ENCODE data around the gene TTC39C.

The TTC39C gene

GRCh38 chr18:24080861-24081260, 66.3 kb downstream of the TTC39C start:
- no peak overlapping the region for H3K27ac ChIP-seq
- TF ChIP-seq, protein P1, sequence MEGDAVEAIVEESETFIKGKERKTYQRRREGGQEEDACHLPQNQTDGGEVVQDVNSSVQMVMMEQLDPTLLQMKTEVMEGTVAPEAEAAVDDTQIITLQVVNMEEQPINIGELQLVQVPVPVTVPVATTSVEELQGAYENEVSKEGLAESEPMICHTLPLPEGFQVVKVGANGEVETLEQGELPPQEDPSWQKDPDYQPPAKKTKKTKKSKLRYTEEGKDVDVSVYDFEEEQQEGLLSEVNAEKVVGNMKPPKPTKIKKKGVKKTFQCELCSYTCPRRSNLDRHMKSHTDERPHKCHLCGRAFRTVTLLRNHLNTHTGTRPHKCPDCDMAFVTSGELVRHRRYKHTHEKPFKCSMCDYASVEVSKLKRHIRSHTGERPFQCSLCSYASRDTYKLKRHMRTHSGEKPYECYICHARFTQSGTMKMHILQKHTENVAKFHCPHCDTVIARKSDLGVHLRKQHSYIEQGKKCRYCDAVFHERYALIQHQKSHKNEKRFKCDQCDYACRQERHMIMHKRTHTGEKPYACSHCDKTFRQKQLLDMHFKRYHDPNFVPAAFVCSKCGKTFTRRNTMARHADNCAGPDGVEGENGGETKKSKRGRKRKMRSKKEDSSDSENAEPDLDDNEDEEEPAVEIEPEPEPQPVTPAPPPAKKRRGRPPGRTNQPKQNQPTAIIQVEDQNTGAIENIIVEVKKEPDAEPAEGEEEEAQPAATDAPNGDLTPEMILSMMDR (conservative IDR thresholded peaks at IDR 0.05), result no peak
- TF ChIP-seq ZFX (IDR thresholded peaks at IDR 0.05), result no peak

DNA sequence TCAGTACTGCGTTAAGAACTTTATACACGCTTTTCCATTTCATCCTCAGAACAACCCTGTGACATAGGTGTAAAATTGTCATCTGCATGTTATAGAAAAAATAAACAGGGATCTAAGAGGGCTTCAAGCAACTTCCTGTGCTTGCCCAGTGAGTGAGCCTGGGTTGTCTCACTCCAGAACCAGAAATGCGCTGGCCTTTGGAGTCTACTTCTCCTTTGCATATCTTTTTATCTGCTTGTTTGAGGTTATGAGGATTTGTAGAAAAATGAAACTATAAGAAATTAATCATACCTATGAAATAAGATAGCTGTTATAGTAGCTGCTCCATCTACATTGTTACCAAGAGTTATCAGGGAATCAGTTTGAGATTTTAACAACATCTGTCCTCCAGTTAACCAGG, 69.0 kb downstream of the TTC39C start:
- H3K27ac ChIP-seq, result no peak overlapping the region
- no peak for TF ChIP-seq ZFX (IDR thresholded peaks at IDR 0.05)
- TF ChIP-seq, protein P1 (conservative IDR thresholded peaks at IDR 0.05), result no peak

DNA sequence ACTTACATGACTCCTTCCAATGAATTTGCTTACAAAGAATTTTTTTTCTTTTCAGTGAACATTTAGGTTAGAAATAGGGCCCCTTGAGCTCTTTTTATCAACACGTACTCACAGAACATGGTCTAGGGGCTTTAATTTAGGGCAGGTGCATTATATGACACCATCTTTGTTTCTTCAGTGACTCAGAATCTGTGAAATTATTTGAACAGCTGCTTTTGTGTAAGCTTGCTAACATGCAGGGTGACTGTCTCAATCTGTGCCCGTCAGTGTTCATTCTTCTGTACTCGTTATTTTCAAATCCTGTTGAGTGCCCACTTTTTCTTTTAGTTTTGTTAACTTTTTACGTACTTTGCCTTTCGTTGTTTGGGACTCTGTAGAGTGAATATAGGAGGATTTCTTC, 71.5 kb downstream of the TTC39C start:
- TF ChIP-seq ZFX (IDR thresholded peaks at IDR 0.05), result no peak
- TF ChIP-seq, protein P1 (conservative IDR thresholded peaks at IDR 0.05), result no peak
- no peak overlapping the region for H3K27ac ChIP-seq

DNA sequence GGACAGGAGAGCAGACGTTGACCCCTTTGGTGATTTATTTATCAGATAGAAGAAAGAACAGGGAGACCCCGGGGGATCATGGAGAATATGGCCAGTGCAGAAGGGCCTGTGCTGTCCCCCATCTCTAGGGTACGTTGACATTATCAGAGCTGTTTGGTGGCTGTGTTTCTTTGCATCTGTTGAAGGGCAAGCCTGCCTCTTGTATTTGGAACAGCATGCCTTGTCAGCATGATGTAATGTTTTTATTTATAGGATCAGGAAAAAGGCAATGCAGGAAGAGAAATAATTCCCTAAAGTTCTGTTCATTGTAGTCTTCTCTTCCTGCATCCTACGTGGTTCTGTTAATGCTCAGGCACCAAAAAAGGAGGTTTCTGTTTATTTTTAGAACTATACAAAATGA, 74.5 kb downstream of the TTC39C start:
- TF ChIP-seq, protein P1 (conservative IDR thresholded peaks at IDR 0.05), result no peak
- TF ChIP-seq ZFX (IDR thresholded peaks at IDR 0.05), result no peak
- no peak overlapping the region for H3K27ac ChIP-seq

- TF ChIP-seq, protein P1 (conservative IDR thresholded peaks at IDR 0.05), result no peak
- TF ChIP-seq ZFX (IDR thresholded peaks at IDR 0.05), result no peak
Observed at GRCh38 chr18:24089515-24090337, 75.2 kb downstream of the TTC39C start.

DNA sequence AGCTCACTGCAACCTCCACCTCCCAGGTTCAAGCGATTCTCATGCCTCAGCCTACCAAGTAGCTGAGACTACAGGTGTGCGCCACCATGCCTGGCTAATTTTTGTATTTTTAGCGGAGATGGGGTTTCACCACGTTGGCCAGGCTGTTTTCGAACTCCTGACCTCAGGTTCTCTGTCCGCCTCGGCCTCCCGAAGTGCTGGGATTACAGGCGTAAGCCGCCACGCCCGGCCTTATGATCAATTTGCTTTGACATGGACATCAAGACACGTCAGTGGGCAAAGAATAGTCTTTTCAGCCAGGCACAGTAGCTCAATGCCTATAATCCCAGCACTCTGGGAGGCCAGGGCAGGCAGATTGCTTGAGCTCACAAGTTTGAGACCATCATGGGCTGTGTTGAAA, 76.3 kb downstream of the TTC39C start:
- TF ChIP-seq, protein P1 (conservative IDR thresholded peaks at IDR 0.05), result no peak
- no peak for TF ChIP-seq ZFX (IDR thresholded peaks at IDR 0.05)
- H3K27ac ChIP-seq, result no peak overlapping the region

More at GRCh38 chr18:24089515-24090337, 75.2 kb downstream of the TTC39C start:
- H3K27ac ChIP-seq, result no peak overlapping the region

DNA sequence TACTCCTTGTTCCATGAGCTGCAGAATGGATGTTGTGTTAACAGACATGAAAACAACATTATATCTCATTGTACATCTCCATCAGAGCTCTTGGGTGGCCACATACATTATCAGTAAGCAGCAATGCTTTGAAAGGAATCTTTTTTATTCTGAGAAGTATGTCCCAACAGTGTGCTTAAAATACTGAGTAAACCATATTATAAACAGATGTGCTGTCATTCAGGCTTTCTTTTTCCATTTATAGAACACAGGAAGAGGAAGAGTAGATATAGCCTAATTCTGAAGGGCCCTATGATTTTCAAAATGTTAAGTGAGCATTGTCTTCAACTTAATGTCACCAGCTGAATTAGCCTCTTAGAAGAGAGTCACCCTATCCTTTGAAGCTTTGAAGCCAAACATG, 80.0 kb downstream of the TTC39C start:
- TF ChIP-seq ZFX (IDR thresholded peaks at IDR 0.05), result no peak
- TF ChIP-seq, protein P1 (conservative IDR thresholded peaks at IDR 0.05), result no peak
- H3K27ac ChIP-seq, result no peak overlapping the region
